HG03103 (cell line): Measurements from ENCODE around the gene AFP.

Experiments used
- ATAC-seq: cut with Tn5 transposase; IDR thresholded peaks from one replicate; pipeline ENCODE4 v1.9.1; 2021; ENCODE audit warnings: low read depth; ENCODE audit not compliant: unreplicated experiment

AFP gene

GRCh38 chr4:73454920-73455319 lies 18.9 kb downstream of the AFP start:
- no peak for ATAC-seq

GRCh38 chr4:73456177-73457022 lies 20.4 kb downstream of the AFP start:
- ATAC-seq, result no peak

DNA sequence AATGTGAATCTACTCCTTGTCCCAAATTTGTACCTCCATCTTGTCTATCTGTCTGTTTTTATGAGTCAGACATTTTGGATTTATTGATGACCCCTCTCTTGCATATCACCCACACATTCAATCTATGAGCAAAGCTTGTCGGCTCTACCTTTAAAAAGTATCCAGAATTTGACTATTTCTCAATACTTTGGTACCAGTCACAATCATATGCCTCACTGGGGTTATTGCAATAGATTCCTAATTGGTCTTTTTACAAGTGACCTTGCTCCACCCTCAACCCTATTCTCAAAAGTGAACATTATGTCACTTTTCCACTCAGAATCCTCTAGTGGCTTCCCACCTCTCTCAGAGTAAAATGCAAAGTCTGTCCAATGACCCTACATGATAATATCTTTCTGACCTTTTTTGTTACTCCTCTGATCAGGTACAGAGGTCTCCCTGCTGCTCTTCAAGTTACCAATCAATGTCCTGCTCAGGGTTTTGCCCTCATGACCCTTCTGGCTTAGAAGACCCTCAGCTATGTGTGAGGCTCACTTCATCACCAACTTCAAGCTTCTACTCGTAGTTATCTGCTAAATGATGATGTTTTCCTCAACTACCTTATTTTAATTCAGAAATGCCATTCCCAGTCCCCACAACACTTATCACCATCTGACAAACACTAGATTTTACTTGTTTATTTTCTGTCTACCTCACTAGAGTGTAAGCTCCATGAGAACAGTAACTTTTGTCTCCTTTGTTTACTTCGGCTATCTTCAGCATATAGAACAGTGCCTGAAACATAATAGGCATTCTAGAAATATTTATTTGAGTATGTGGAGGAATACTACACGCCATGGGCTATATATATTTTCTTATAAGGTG lies 22.4 kb downstream of the AFP start:
- ATAC-seq, result no peak

DNA sequence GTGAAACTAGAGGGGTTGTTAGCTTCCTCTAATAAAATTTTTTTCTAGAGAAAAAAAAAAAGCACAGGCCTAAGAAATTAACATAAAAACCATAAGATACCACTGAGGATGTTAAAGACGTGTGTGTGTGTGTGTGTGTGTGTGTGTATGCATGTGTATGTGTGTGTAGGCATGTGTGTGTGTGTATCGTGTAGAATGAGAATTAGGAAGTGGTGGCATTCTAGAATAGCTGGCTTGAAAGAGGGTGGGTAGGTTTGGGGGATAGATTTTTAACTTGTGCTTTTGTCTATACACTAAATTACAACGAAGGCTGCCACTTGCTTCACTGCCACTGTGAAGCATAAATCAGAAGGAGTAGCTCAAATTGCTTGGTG lies 23.0 kb downstream of the AFP start:
- ATAC-seq, result no peak

DNA sequence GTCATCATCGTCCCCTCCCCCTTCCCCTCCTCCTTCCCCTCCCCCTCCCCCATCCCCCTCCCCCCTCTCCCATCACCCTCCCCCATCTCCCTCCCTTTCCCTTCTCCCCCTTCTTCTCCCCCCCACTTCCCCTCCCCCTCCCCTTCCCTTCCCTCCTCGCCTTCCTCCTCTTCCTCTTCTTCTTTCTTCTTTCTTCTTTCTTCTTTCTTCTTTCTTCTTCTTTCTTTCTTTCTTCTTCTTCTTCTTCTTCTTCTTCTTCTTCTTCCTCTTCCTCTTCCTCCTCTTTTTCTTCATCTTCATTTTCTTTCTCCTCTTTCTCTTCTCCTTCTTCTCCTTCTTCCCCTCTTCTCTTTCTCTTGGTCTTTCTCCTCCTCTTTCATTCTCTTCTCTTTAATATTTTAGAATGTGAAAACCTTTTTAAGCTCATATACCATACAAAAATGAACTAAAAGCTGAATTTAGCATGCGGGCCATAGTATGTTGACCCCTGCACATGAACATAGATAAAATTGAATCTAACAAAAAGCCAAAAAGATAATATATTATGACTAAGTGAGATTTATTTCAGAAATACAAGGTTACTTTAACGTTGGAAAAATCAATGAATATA lies 25.0 kb downstream of the AFP start:
- no peak for ATAC-seq

GRCh38 chr4:73468170-73468569 lies 32.1 kb downstream of the AFP start:
- no peak for ATAC-seq

GRCh38 chr4:73470728-73471127 lies 34.7 kb downstream of the AFP start:
- ATAC-seq, result no peak

DNA sequence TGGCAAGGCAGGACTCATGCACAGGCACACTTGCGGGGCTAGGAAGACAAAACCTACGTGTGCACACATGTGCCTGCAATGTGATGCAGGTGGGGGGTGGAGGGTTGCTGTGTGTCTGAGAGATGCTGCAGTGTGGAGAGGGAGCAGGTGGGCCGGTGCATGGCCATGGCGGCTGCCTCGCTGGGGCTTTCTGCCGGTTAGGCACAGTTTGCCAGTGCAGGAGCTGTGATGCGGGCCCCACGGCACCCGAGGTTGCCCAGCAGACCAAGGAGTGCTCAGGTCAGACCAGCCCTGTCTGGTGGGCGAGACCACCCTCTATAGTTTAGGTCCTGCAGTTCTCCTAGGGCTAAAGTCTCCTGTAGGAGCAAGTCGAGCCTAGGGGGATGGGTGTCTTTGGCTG lies 41.2 kb downstream of the AFP start:
- no peak for ATAC-seq

GRCh38 chr4:73479323-73479722 lies 43.3 kb downstream of the AFP start:
- no peak for ATAC-seq

GRCh38 chr4:73481358-73481757 lies 45.3 kb downstream of the AFP start, which contains the start of gene AFM:
AFM (plus strand) TSS chr4:73481745; CDS start chr4:73481776, 31 bp downstream.
- no peak for ATAC-seq

DNA sequence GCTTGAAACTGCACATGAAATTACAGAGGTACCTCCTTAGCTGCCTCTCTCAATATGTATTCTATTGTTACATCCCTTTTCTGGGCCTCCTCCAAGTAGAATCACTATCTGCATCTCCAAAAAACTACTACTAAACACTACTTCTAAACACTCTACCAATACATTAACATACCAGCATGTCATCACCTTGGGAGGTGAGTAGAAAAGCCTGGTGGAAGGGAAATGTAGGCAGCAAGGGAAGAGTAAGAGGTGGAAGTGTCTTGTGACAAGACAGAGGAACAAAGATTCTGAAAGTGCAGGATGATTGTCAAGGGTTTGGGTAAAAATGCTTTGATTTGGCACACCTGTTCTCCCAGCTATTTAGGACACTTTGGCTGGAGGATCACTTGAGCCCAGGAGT lies 49.1 kb downstream of the AFP start:
- ATAC-seq, result no peak

- ATAC-seq, result no peak
Measured at GRCh38 chr4:73485596-73485995, 49.6 kb downstream of the AFP start.

DNA sequence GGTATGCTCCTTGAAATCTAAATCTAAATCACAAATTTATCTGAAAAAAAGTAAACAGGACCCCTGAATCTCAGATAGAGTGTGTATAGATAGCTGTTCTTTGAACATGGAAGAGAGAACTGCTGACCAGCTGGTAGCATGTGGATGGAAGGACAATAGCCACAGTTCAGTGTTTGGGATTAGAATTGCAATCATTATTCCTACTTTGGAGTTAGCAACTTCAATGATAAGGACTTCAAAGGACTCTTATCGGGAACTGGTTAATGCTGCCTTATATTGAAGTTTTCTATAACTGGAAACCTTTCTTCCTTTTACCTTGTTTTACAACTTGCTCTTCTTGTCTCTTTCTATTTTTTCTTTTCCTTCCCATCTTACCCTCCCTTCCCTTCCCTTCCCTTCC lies 50.5 kb downstream of the AFP start:
- ATAC-seq, result no peak

DNA sequence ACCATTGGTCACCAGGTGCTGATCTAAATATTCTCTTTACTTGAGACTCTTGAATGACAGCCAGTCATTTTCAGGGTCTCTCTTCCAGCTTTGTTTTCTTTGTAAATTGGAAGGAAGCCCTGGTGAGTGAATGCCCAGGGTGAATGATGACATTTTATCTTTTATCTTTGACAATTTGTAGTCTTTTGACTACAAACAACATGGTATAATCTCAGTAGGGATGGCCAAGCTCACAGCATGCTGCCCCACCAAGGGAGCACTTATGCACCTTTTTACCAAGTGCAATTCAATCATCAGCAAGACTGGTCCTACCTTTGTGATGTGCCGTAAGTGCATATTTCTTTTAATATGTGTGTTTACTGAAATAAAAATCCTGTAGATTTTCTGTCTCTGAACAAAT lies 51.2 kb downstream of the AFP start:
- ATAC-seq, result no peak

DNA sequence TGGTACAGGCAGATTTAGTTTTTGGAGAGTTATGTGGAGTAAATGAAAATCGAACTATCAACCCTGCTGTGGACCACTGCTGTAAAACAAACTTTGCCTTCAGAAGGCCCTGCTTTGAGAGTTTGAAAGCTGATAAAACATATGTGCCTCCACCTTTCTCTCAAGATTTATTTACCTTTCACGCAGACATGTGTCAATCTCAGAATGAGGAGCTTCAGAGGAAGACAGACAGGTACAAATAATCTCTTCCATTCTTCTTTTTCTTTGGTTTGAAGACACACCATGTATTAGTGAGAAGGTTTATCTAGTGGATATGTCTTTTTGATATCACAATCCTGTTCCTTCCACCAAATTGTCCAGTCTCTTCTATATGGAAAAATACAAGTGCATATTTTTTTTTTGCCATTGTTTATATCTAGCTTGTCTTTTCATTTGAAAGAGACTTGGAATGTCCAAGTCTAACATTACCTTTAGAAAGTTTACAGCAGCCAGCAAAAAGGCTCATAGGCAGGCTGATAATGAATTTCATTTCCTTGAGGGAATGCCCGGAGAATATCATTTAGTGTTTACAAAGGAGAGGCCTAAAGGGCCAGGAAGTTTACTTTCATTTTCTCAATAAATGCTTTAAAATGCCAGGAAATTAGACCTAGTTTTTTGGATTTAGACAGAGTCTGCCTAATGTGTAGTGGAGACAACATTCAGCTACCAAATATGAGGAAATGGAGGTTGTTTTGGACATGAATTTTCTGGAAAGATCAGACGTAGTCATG lies 64.2 kb downstream of the AFP start:
- no peak for ATAC-seq

DNA sequence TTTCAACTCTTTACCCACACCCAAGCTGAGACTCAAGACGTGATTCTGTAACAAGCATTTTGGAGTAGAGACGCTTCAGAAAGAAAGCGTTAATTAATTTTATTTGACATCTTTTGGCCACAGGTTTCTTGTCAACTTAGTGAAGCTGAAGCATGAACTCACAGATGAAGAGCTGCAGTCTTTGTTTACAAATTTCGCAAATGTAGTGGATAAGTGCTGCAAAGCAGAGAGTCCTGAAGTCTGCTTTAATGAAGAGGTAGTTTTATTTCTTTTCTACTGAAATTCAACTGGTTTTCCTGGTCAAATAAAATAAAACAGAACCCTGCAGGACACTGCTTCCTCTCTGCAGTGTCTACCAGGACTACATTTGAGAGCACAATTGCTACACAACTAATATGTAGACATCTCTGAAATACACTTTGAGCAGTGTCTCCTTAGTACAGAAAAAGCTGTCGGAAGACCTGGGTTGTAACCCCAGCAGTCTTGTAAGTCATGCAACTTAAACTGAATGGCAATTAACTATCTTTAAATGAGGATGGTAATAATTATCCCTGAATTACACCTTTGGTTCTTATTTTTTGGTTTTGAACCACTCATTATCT lies 65.7 kb downstream of the AFP start:
- no peak for ATAC-seq

DNA sequence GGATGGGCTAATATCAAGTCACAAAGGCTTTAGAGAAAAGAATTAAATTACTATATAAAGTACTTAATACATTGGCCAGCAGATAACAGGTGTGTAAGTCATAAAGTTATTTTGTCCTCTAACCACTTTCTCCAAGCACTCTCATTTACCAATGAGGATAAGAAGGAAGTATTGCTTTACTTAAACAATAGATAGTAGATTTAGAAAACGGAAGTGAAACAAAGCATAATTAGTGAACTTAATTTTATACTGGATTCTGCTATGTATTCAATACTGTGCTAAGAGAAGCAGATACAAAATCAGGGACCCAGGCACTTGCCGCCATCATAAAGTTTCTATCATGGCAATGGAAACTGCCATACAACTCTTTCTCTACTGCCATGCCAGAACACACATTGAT lies 69.5 kb downstream of the AFP start:
- ATAC-seq, result no peak
